Keratinocyte (primary cell): Measurements from ENCODE around the gene TMPRSS4.

ENCODE experiments used
- CTCF ChIP-seq, 3 experiments: IDR thresholded peaks in 1 of 3; conservative IDR thresholded peaks in 1 of 3; optimal IDR thresholded peaks in 1 of 3; 2 replicates in 2 of 3; 3 replicates in 1 of 3; pipeline versions ENCODE3 to v1.5.1; 2011; ENCODE audit warnings: low read length in 3 of 3, mild to moderate bottlenecking in 3 of 3, moderate library complexity in 2 of 3, control low read depth in 1 of 3, inconsistent platforms in 1 of 3; ENCODE audit not compliant: insufficient read depth in 2 of 3; ENCODE audit errors: extremely low read depth in 1 of 3
- EZH2 ChIP-seq: IDR thresholded peaks from one replicate; pipeline ENCODE4 v1.6.1; 2012; ENCODE audit warnings: inconsistent platforms, mild to moderate bottlenecking, low read length, moderate library complexity

GRCh38 chr11:118136801-118137200 is 59.9 kb downstream of the TMPRSS4 start:
- no peak for TF ChIP-seq CTCF (optimal IDR thresholded peaks at IDR 0.05 in 1 of 3, IDR thresholded peaks at IDR 0.05 in 1 of 3, conservative IDR thresholded peaks at IDR 0.05 in 1 of 3; ENCODE audit: extremely low read depth in 1 of 3, insufficient read depth in 2 of 3, low read length in 3 of 3)
- TF ChIP-seq EZH2, result no peak
